Jurkat, Clone E6-1 (cell line): Measurements from ENCODE around the gene CDH4. TPM values are rescaled to one million over a fixed set of nuclear protein-coding genes. Genes with fewer than 3 reads are reported as not detected.
A peak's percentile ranks its signal among the peaks of the same experiment; 100 is the strongest.

ENCODE experiments used
- DNase-seq: peaks from one replicate; pipeline ENCODE4 v3.0.0-alpha.2; 2011; ENCODE audit warnings: low read depth, low spot score
- H3K4me3 ChIP-seq: 2 replicates; pipeline ENCODE4 v1.5.1; 2011; ENCODE audit warnings: mild to moderate bottlenecking, low read length, control low read depth, moderate library complexity
- polyA plus RNA-seq: library from polyadenylated mRNA; unstranded; fragments of >200 nt; gene quantifications from one replicate; pipeline ENCODE4 v1.2.1, GENCODE V29; 2012; ENCODE audit warnings: missing spikeins; ENCODE audit not compliant: insufficient read length, insufficient read depth

CDH4 gene
- polyA plus RNA-seq: 3.8 TPM

GRCh38 chr20:61251529-61252393 lies at the start of gene CDH4:
CDH4 (plus strand) TSS chr20:61252261.
- DNase-seq: no peak
- peak within 1 kb of the TSS; percentile 61 for H3K4me3 ChIP-seq

- DNase-seq: no peak
- no peak overlapping the region for H3K4me3 ChIP-seq
Measured at GRCh38 chr20:61203320-61203719, 48.7 kb upstream of the CDH4 start.

- DNase-seq: no peak
- no peak overlapping the region for H3K4me3 ChIP-seq
Measured at GRCh38 chr20:61204206-61204605, 47.9 kb upstream of the CDH4 start.

- no peak overlapping the region for H3K4me3 ChIP-seq
- DNase-seq: no peak
Measured at GRCh38 chr20:61205769-61206168, 46.3 kb upstream of the CDH4 start.

- H3K4me3 ChIP-seq: no peak overlapping the region
- DNase-seq: no peak
Measured at GRCh38 chr20:61210862-61211261, 41.2 kb upstream of the CDH4 start.

- no peak for DNase-seq
- no peak overlapping the region for H3K4me3 ChIP-seq
Measured at GRCh38 chr20:61217848-61218247, 34.2 kb upstream of the CDH4 start.

GRCh38 chr20:61219021-61219431 lies 33.0 kb upstream of the CDH4 start:
- no peak overlapping the region for H3K4me3 ChIP-seq
- DNase-seq: no peak

GRCh38 chr20:61220131-61220530 lies 31.9 kb upstream of the CDH4 start:
- H3K4me3 ChIP-seq: no peak overlapping the region

GRCh38 chr20:61220626-61221325 lies 31.3 kb upstream of the CDH4 start:
- no peak for DNase-seq
- H3K4me3 ChIP-seq: no peak overlapping the region

More at GRCh38 chr20:61220131-61220530, 31.9 kb upstream of the CDH4 start:
- DNase-seq: no peak

GRCh38 chr20:61222699-61223098 lies 29.4 kb upstream of the CDH4 start:
- H3K4me3 ChIP-seq: no peak overlapping the region
- no peak for DNase-seq

GRCh38 chr20:61223121-61223520 lies 28.9 kb upstream of the CDH4 start:
- no peak for DNase-seq
- no peak overlapping the region for H3K4me3 ChIP-seq

- DNase-seq: no peak
Measured at GRCh38 chr20:61230166-61230565, 21.9 kb upstream of the CDH4 start.

GRCh38 chr20:61233590-61233989 lies 18.5 kb upstream of the CDH4 start:
- no peak overlapping the region for H3K4me3 ChIP-seq
- DNase-seq: no peak

More at GRCh38 chr20:61230166-61230565, 21.9 kb upstream of the CDH4 start:
- no peak overlapping the region for H3K4me3 ChIP-seq

GRCh38 chr20:61234224-61234890 lies 17.7 kb upstream of the CDH4 start:
- DNase-seq: no peak
- H3K4me3 ChIP-seq: no peak overlapping the region

- H3K4me3 ChIP-seq: no peak overlapping the region
- no peak for DNase-seq
Measured at GRCh38 chr20:61236713-61237112, 15.3 kb upstream of the CDH4 start.

- DNase-seq: no peak
Measured at GRCh38 chr20:61238813-61239212, 13.2 kb upstream of the CDH4 start.

GRCh38 chr20:61240814-61241213 lies 11.2 kb upstream of the CDH4 start:
- H3K4me3 ChIP-seq: no peak overlapping the region
- no peak for DNase-seq

More at GRCh38 chr20:61238813-61239212, 13.2 kb upstream of the CDH4 start:
- H3K4me3 ChIP-seq: no peak overlapping the region

GRCh38 chr20:61244213-61244612 lies 7.8 kb upstream of the CDH4 start:
- DNase-seq: no peak
- no peak overlapping the region for H3K4me3 ChIP-seq

- no peak for DNase-seq
- H3K4me3 ChIP-seq: no peak overlapping the region
Measured at GRCh38 chr20:61246269-61246668, 5.8 kb upstream of the CDH4 start.

GRCh38 chr20:61249626-61250025 lies 2.4 kb upstream of the CDH4 start:
- no peak for DNase-seq
- H3K4me3 ChIP-seq: no peak overlapping the region
